ENCODE results near the gene GIPC2.

The GIPC2 gene

GRCh38 chr1:78088015-78088414, 42.2 kb downstream of the GIPC2 start:
- no peak for TF ChIP-seq CTCF (IDR thresholded peaks at IDR 0.05; ENCODE audit: insufficient read depth, missing control alignments)
- DNase-seq (ENCODE audit: insufficient read length, low spot score) (no peak), FAIRE-seq (no peak)

- no peak for DNase-seq (ENCODE audit: insufficient read length, low spot score)
- no peak for TF ChIP-seq CTCF (IDR thresholded peaks at IDR 0.05; ENCODE audit: insufficient read depth, missing control alignments)
- FAIRE-seq, result no peak
These were observed 42.7 kb downstream of the GIPC2 start for GRCh38 chr1:78088486-78088885.

GRCh38 chr1:78089010-78089409, 43.2 kb downstream of the GIPC2 start:
- FAIRE-seq, result no peak
- TF ChIP-seq CTCF (IDR thresholded peaks at IDR 0.05; ENCODE audit: insufficient read depth, missing control alignments), result no peak
- DNase-seq (ENCODE audit: insufficient read length, low spot score), result no peak

- FAIRE-seq (no peak), DNase-seq (ENCODE audit: insufficient read length, low spot score) (no peak)
- TF ChIP-seq CTCF (IDR thresholded peaks at IDR 0.05; ENCODE audit: insufficient read depth, missing control alignments), result no peak
These were observed 44.8 kb downstream of the GIPC2 start for GRCh38 chr1:78090472-78091133.

- no peak for TF ChIP-seq CTCF (IDR thresholded peaks at IDR 0.05; ENCODE audit: insufficient read depth, missing control alignments)
- DNase-seq (ENCODE audit: insufficient read length, low spot score), result no peak
- FAIRE-seq, result no peak
These were observed 45.5 kb downstream of the GIPC2 start for GRCh38 chr1:78091215-78091813.

- no peak for DNase-seq (ENCODE audit: insufficient read length, low spot score)
- no peak for TF ChIP-seq CTCF (IDR thresholded peaks at IDR 0.05; ENCODE audit: insufficient read depth, missing control alignments)
- no peak for FAIRE-seq
These were observed 46.1 kb downstream of the GIPC2 start for GRCh38 chr1:78091886-78092285.

- no peak for TF ChIP-seq CTCF (IDR thresholded peaks at IDR 0.05; ENCODE audit: insufficient read depth, missing control alignments)
- no peak for FAIRE-seq
- DNase-seq (ENCODE audit: insufficient read length, low spot score), result no peak
These were observed 46.9 kb downstream of the GIPC2 start for GRCh38 chr1:78092643-78093042.

All from D721Med (cell line).